ENCODE results near the gene TMEM63A.

GRCh38 chr1:225917101-225917500 is 34.9 kb upstream of the TMEM63A start:
- TF ChIP-seq CTCF (conservative IDR thresholded peaks at IDR 0.05), result no peak
- TF ChIP-seq ZFX (IDR thresholded peaks at IDR 0.05), result no peak
